ENCODE results near the gene SLC39A9. TPM values are rescaled to one million over a fixed set of nuclear protein-coding genes. Genes with fewer than 3 reads are reported as not detected.
A peak's percentile ranks its signal among the peaks of the same experiment; 100 is the strongest.

Gene SLC39A9
- total RNA-seq (10 to 100 TPM; 35.0 to 35.9 TPM), polyA plus RNA-seq (10 to 100 TPM; 12.5 to 17.1 (median 13.0) TPM), total RNA-seq (46.4 to 87.0 (median 67.9) reads per million in 6 experiments)

GRCh38 chr14:69398053-69398817 lies at the start of gene SLC39A9, which contains the start of gene ERH:
TSS of gene SLC39A9 (plus strand) at chr14:69398692. CDS start at chr14:69399370, 678 bp downstream.
TSS of gene ERH (minus strand) at chr14:69398299. CDS start at chr14:69398233, 66 bp downstream.
- no peaks in the 10 kb centered on the region for H3K9me3 Mint-ChIP-seq
- peaks cover 10 to 84% (median 66%) of the 10 kb centered on the region in 4 donors for H3K4me1 Mint-ChIP-seq
- ATAC-seq: peak; percentile 85 to 86
- H3K36me3 Mint-ChIP-seq: peaks cover 0 to 38% (median 20%) of the 10 kb centered on the region in 3 donors
- peak; percentile 87 to 98 (median 94) for DNase-seq
- H3K4me3 Mint-ChIP-seq: peak within 1 kb of the TSS; percentile 89 to 98 (median 97)
- H3K27ac Mint-ChIP-seq: peak within 1 kb of the TSS; percentile 97 to 100 (median 99)
- H3K27me3 Mint-ChIP-seq: no peaks in the 10 kb centered on the region
- POLR2A ChIA-PET: interaction anchor here (0.6 to 2.2 kb wide), 6 partner anchors 15 to 1798 kb away, joined by 3 to 15 read pairs (median 4); partner anchors contain the start of genes EXD2, PIGH and SRSF5

GRCh38 chr14:69349091-69349777 lies 49.3 kb upstream of the SLC39A9 start:
- no peaks in the 10 kb centered on the region for H3K9me3 Mint-ChIP-seq

GRCh38 chr14:69350892-69351291 lies 47.6 kb upstream of the SLC39A9 start:
- POLR2A ChIA-PET: no interaction called here
- Mint-ChIP-seq H3K27me3 (peaks cover 0 to 24% (median 13%) of the 10 kb centered on the region in 5 donors), H3K27ac (no peak overlapping the region), H3K4me3 (no peak overlapping the region), H3K4me1 (peaks cover 6 to 23% (median 14%) of the 10 kb centered on the region in 4 donors), H3K9me3 (no peaks in the 10 kb centered on the region), H3K36me3 (peaks cover 0 to 1% (median 0%) of the 10 kb centered on the region in 3 donors)
- ATAC-seq (no peak), DNase-seq (no peak)

More at GRCh38 chr14:69349091-69349777, 49.3 kb upstream of the SLC39A9 start:
- POLR2A ChIA-PET: no interaction called here
- H3K27ac Mint-ChIP-seq: no peak overlapping the region
- H3K36me3 Mint-ChIP-seq: peaks cover 0 to 1% (median 0%) of the 10 kb centered on the region in 3 donors
- peaks cover 0 to 24% (median 13%) of the 10 kb centered on the region in 5 donors for H3K27me3 Mint-ChIP-seq
- no peak overlapping the region for H3K4me3 Mint-ChIP-seq
- DNase-seq (no peak), ATAC-seq (no peak)
- H3K4me1 Mint-ChIP-seq: peaks cover under 1 to 12% (median 3%) of the 10 kb centered on the region in 4 donors

GRCh38 chr14:69351385-69351784 lies 47.1 kb upstream of the SLC39A9 start:
- no peak overlapping the region for H3K4me3 Mint-ChIP-seq
- peaks cover 0 to 24% (median 13%) of the 10 kb centered on the region in 5 donors for H3K27me3 Mint-ChIP-seq
- ATAC-seq (no peak), DNase-seq (no peak)
- POLR2A ChIA-PET: no interaction called here
- no peaks in the 10 kb centered on the region for H3K9me3 Mint-ChIP-seq
- H3K4me1 Mint-ChIP-seq: peaks cover 6 to 23% (median 14%) of the 10 kb centered on the region in 4 donors
- no peaks in the 10 kb centered on the region for H3K36me3 Mint-ChIP-seq
- H3K27ac Mint-ChIP-seq: peak overlapping the region in 1 of 10 donors; percentile 5

GRCh38 chr14:69351911-69352310 lies 46.6 kb upstream of the SLC39A9 start:
- H3K4me1 Mint-ChIP-seq: peaks cover 6 to 23% (median 14%) of the 10 kb centered on the region in 4 donors
- no peaks in the 10 kb centered on the region for H3K36me3 Mint-ChIP-seq
- DNase-seq (no peak), ATAC-seq (no peak)
- H3K27me3 Mint-ChIP-seq: peaks cover 0 to 24% (median 13%) of the 10 kb centered on the region in 5 donors
- H3K27ac Mint-ChIP-seq: no peak overlapping the region
- H3K9me3 Mint-ChIP-seq: no peaks in the 10 kb centered on the region
- no peak overlapping the region for H3K4me3 Mint-ChIP-seq
- POLR2A ChIA-PET: no interaction called here

- Mint-ChIP-seq H3K4me1 (peaks cover 6 to 23% (median 14%) of the 10 kb centered on the region in 4 donors), H3K36me3 (no peaks in the 10 kb centered on the region), H3K27me3 (peaks cover 0 to 12% (median 8%) of the 10 kb centered on the region in 5 donors), H3K4me3 (no peak overlapping the region), H3K9me3 (no peaks in the 10 kb centered on the region), H3K27ac (no peak overlapping the region)
- DNase-seq (no peak), ATAC-seq (no peak)
- POLR2A ChIA-PET: no interaction called here
These were observed 45.3 kb upstream of the SLC39A9 start for GRCh38 chr14:69353168-69353567.

- H3K27me3 Mint-ChIP-seq: peaks cover 0 to 23% (median 7%) of the 10 kb centered on the region in 5 donors
- POLR2A ChIA-PET: no interaction called here
- peak overlapping the region in 8 of 10 donors; percentile 37 to 67 (median 58) for H3K4me3 Mint-ChIP-seq
- ATAC-seq: peak; percentile 45 to 56
- no peaks in the 10 kb centered on the region for H3K36me3 Mint-ChIP-seq
- H3K9me3 Mint-ChIP-seq: no peaks in the 10 kb centered on the region
- DNase-seq: peak in 2 of 10 donors; percentile 17 to 35
- peaks cover 8 to 23% (median 14%) of the 10 kb centered on the region in 4 donors for H3K4me1 Mint-ChIP-seq
- H3K27ac Mint-ChIP-seq: peak overlapping the region in 9 of 10 donors; percentile 5 to 91 (median 80)
These were observed 43.9 kb upstream of the SLC39A9 start for GRCh38 chr14:69354383-69355153.

GRCh38 chr14:69355154-69355597 lies 43.3 kb upstream of the SLC39A9 start:
- peaks cover 8 to 23% (median 14%) of the 10 kb centered on the region in 4 donors for H3K4me1 Mint-ChIP-seq
- no peak for DNase-seq
- peak overlapping the region in 3 of 10 donors; percentile 35 to 89 (median 65) for H3K27ac Mint-ChIP-seq
- peak overlapping the region in 1 of 10 donors; percentile 59 for H3K4me3 Mint-ChIP-seq
- H3K36me3 Mint-ChIP-seq: no peaks in the 10 kb centered on the region
- POLR2A ChIA-PET: no interaction called here
- H3K27me3 Mint-ChIP-seq: peaks cover 0 to 24% (median 7%) of the 10 kb centered on the region in 5 donors
- no peaks in the 10 kb centered on the region for H3K9me3 Mint-ChIP-seq
- no peak for ATAC-seq

GRCh38 chr14:69355607-69356281 lies 42.7 kb upstream of the SLC39A9 start:
- POLR2A ChIA-PET: no interaction called here
- DNase-seq (no peak), ATAC-seq (no peak)
- H3K27ac Mint-ChIP-seq: peak overlapping the region in 2 of 10 donors; percentile 31 to 89
- no peak overlapping the region for H3K4me3 Mint-ChIP-seq
- no peaks in the 10 kb centered on the region for H3K36me3 Mint-ChIP-seq
- no peaks in the 10 kb centered on the region for H3K9me3 Mint-ChIP-seq
- H3K4me1 Mint-ChIP-seq: peaks cover 8 to 23% (median 14%) of the 10 kb centered on the region in 4 donors
- peaks cover 0 to 24% (median 7%) of the 10 kb centered on the region in 5 donors for H3K27me3 Mint-ChIP-seq

GRCh38 chr14:69356903-69357543 lies 41.5 kb upstream of the SLC39A9 start:
- Mint-ChIP-seq H3K36me3 (no peaks in the 10 kb centered on the region), H3K4me1 (peaks cover 8 to 17% (median 13%) of the 10 kb centered on the region in 4 donors), H3K4me3 (no peak overlapping the region), H3K27me3 (peaks cover 0 to 19% (median 10%) of the 10 kb centered on the region in 5 donors), H3K27ac (no peak overlapping the region), H3K9me3 (no peaks in the 10 kb centered on the region)
- no peak for ATAC-seq
- no peak for DNase-seq
- POLR2A ChIA-PET: no interaction called here

- Mint-ChIP-seq H3K27me3 (peaks cover 0 to 19% (median 10%) of the 10 kb centered on the region in 5 donors), H3K9me3 (no peaks in the 10 kb centered on the region), H3K36me3 (no peaks in the 10 kb centered on the region), H3K27ac (no peak overlapping the region), H3K4me1 (peaks cover 8 to 17% (median 13%) of the 10 kb centered on the region in 4 donors), H3K4me3 (no peak overlapping the region)
- ATAC-seq (no peak), DNase-seq (no peak)
- POLR2A ChIA-PET: no interaction called here
These were observed 40.8 kb upstream of the SLC39A9 start for GRCh38 chr14:69357544-69358200.

Data from naive thymus-derived CD8-positive, alpha-beta T cell (primary cell).